Measurements from ENCODE around the gene PSPC1. TPM values are rescaled to one million over a fixed set of nuclear protein-coding genes. Genes with fewer than 3 reads are reported as not detected.
"Not testable (repeated sequence)": the region's sequence is repeated elsewhere in the genome, so short reads cannot be mapped to it uniquely, and the experiment has no call there.

The PSPC1 gene
- total RNA-seq, 1 donor from 2014 or later = 25.3 TPM

DNA sequence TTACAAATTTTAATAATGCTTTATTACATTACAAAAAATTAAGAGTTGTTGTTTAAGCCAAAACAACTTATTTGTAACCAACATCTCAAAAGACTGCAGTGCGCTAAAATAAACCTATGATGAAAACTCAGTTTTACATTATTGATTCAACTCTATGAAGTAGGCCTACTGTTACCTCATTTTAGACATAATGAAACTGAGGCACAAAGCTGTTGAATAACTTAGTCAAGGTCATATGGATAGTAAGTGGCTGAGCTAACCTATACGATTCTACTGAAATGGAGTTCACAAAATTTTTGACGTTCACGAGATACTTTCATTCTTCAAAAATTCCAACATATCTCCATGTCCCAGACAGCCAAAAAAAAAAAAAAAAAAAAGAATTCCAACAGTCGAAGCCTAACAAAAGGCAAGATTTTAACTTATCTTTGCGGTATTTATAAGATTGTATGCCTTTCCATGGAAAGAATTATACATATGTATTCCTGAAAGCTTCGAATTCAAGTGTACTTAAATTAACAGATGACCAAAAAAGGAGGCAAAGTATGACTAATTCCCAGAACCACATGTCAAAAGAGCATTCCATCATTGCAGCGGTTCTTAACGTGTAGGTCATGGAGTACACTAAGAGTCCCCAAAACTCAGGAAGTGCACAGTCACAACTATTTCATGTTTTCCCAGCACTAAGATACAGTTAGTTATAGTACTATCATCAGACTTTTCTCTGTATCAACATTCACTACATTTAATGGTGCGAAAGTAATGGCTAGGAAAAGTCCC, 69.4 kb downstream of the PSPC1 start:
- no peak for DNase-seq
- Histone ChIP-seq H3K4me1 (peaks cover 5% of the 10 kb centered on the region), H3K36me3 (peaks cover 7% of the 10 kb centered on the region), H3K27me3 (ENCODE audit: low read depth) (no peaks in the 10 kb centered on the region), H3K9me3 (replicated peaks) (no peaks in the 10 kb centered on the region), H3K27ac (replicated peaks) (no peak overlapping the region), H3K4me3 (no peak overlapping the region)
- intact Hi-C loops (cut with micrococcal nuclease) = no loop called here
- TF ChIP-seq CTCF (IDR thresholded peaks at IDR 0.05; ENCODE audit: borderline replicate concordance) = no peak

DNA sequence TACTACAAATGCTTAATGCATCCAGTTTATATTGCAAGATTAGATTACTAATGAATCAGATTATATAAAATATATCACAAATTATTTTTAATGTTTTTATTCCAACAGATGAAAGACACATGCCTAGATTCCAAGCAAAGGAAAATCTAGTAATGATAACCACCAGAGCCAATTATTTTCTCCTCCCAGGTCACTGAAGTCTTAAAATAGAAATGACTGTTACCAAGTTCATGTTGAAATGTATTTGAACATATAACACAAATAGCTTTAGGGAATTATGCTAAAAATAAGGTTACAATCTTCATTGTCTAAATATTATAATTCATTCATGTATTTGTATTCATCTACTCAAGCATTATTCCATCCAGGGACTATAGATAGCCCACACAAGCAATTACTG, 73.0 kb downstream of the PSPC1 start:
- H3K27ac ChIP-seq (replicated peaks); H3K27me3 ChIP-seq (ENCODE audit: low read depth); H3K9me3 ChIP-seq (replicated peaks); H3K36me3 ChIP-seq; H3K4me1 ChIP-seq; intact Hi-C loops (cut with micrococcal nuclease); DNase-seq; H3K4me3 ChIP-seq: not testable (repeated sequence)

- H3K9me3 ChIP-seq (replicated peaks); H3K4me1 ChIP-seq; H3K27me3 ChIP-seq (ENCODE audit: low read depth); H3K27ac ChIP-seq (replicated peaks); DNase-seq; intact Hi-C loops (cut with micrococcal nuclease); H3K36me3 ChIP-seq; H3K4me3 ChIP-seq: not testable (repeated sequence)
Observed at GRCh38 chr13:19709039-19709438, 73.7 kb downstream of the PSPC1 start.

GRCh38 chr13:19704256-19704655, 78.5 kb downstream of the PSPC1 start:
- H3K27me3 ChIP-seq (ENCODE audit: low read depth); H3K4me1 ChIP-seq; H3K9me3 ChIP-seq (replicated peaks); DNase-seq; H3K36me3 ChIP-seq; H3K4me3 ChIP-seq; H3K27ac ChIP-seq (replicated peaks); intact Hi-C loops (cut with micrococcal nuclease): not testable (repeated sequence)

- H3K4me3 ChIP-seq; H3K9me3 ChIP-seq (replicated peaks); H3K36me3 ChIP-seq; H3K27ac ChIP-seq (replicated peaks); H3K27me3 ChIP-seq (ENCODE audit: low read depth); H3K4me1 ChIP-seq; intact Hi-C loops (cut with micrococcal nuclease); DNase-seq: not testable (repeated sequence)
Observed at GRCh38 chr13:19701619-19702018, 81.1 kb downstream of the PSPC1 start.

- H3K36me3 ChIP-seq; H3K4me3 ChIP-seq; H3K4me1 ChIP-seq; H3K27ac ChIP-seq (replicated peaks); DNase-seq; H3K27me3 ChIP-seq (ENCODE audit: low read depth); intact Hi-C loops (cut with micrococcal nuclease); H3K9me3 ChIP-seq (replicated peaks): not testable (repeated sequence)
Observed at GRCh38 chr13:19700963-19701362, 81.8 kb downstream of the PSPC1 start.

- no peaks in the 10 kb centered on the region for H3K27me3 ChIP-seq (ENCODE audit: low read depth)
- no peak overlapping the region for H3K4me3 ChIP-seq
- no peaks in the 10 kb centered on the region for H3K4me1 ChIP-seq
- no peak overlapping the region for H3K27ac ChIP-seq (replicated peaks)
- peaks cover 6% of the 10 kb centered on the region for H3K36me3 ChIP-seq
- intact Hi-C loops (cut with micrococcal nuclease) = no loop called here
- H3K9me3 ChIP-seq (replicated peaks) = no peaks in the 10 kb centered on the region
- DNase-seq = no peak
- TF ChIP-seq CTCF (IDR thresholded peaks at IDR 0.05; ENCODE audit: borderline replicate concordance) = no peak
Observed at GRCh38 chr13:19695829-19696228, 86.9 kb downstream of the PSPC1 start.

- peaks cover 6% of the 10 kb centered on the region for H3K36me3 ChIP-seq
- no peaks in the 10 kb centered on the region for H3K9me3 ChIP-seq (replicated peaks)
- intact Hi-C loops (cut with micrococcal nuclease) = no loop called here
- no peak overlapping the region for H3K27ac ChIP-seq (replicated peaks)
- no peaks in the 10 kb centered on the region for H3K4me1 ChIP-seq
- no peak for TF ChIP-seq CTCF (IDR thresholded peaks at IDR 0.05; ENCODE audit: borderline replicate concordance)
- DNase-seq = no peak
- no peak overlapping the region for H3K4me3 ChIP-seq
- no peaks in the 10 kb centered on the region for H3K27me3 ChIP-seq (ENCODE audit: low read depth)
Observed at GRCh38 chr13:19695428-19695827, 87.3 kb downstream of the PSPC1 start.

- H3K4me3 ChIP-seq; intact Hi-C loops (cut with micrococcal nuclease); H3K9me3 ChIP-seq (replicated peaks); H3K4me1 ChIP-seq; H3K27ac ChIP-seq (replicated peaks); DNase-seq; H3K27me3 ChIP-seq (ENCODE audit: low read depth); H3K36me3 ChIP-seq: not testable (repeated sequence)
Observed at GRCh38 chr13:19691447-19691846, 91.3 kb downstream of the PSPC1 start.

All from left ventricle myocardium inferior (tissue), 1 donor.